Mesothelial cell of epicardium (in vitro differentiated cells): Measurements from ENCODE around the gene PELI3. TPM values are rescaled to one million over a fixed set of nuclear protein-coding genes. Genes with fewer than 3 reads are reported as not detected.

ENCODE experiments used
- DNase-seq, 2 experiments: peaks; one replicate each; pipeline ENCODE4 v3.0.0; 2021; ENCODE audit warnings: low spot score in 2 of 2; ENCODE audit not compliant: unreplicated experiment in 2 of 2
- H3K27ac Mint-ChIP-seq: 2 replicates; pipeline ENCODE4 v1.8.0; 2021; ENCODE audit warnings: mixed read lengths
- H3K27me3 Mint-ChIP-seq: 2 replicates; pipeline ENCODE4 v1.8.0; 2021; ENCODE audit warnings: low read depth, mixed read lengths
- H3K36me3 Mint-ChIP-seq: 2 replicates; pipeline ENCODE4 v1.8.0; 2021; ENCODE audit warnings: mixed read lengths
- H3K4me1 Mint-ChIP-seq: 2 replicates; pipeline ENCODE4 v1.8.0; 2021; ENCODE audit warnings: mixed read lengths
- H3K4me3 Mint-ChIP-seq: 2 replicates; pipeline ENCODE4 v1.8.0; 2021; ENCODE audit warnings: mild to moderate bottlenecking, moderate library complexity, mixed read lengths
- H3K9me3 Mint-ChIP-seq: 2 replicates; pipeline ENCODE4 v1.8.0; 2021; ENCODE audit warnings: mixed read lengths
- total RNA-seq: library from RNA; stranded (reverse); gene quantifications from 3 replicates; pipeline ENCODE4 v1.2.1, GENCODE V29; 2021
- TF ChIP-seq, protein P1 (sequence below): fragments of 200-600 bp; sonication (generic); IDR thresholded peaks from one replicate; pipeline ENCODE4 v1.5.0; 2021; ENCODE audit warnings: antibody characterized with exemption; ENCODE audit not compliant: unreplicated experiment

PELI3 gene
- total RNA-seq, 1 donor from 2014 or later: 17.3 TPM

DNA sequence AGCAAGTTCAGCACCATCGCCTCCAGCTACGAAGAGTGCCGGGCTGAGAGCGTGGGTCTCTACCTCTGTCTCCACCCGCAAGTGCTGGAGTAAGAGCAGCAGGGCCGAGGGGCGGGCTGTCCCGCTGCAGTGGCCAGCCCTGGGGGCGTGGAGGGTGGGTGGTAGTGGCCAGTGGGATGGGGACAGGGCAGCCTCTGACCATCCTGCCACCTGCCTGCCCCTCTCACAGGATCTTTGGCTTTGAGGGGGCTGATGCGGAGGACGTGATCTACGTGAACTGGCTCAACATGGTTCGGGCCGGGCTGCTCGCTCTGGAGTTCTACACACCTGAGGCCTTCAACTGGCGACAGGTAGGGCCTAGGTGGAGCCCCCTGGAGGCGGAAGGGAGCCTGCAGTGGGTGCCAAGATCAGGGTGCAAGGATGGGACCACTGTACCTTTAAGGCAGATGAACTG lies 28.7 kb downstream of the PELI3 start:
- H3K4me1 Mint-ChIP-seq: no peaks in the 10 kb centered on the region
- H3K36me3 Mint-ChIP-seq: peaks cover 10% of the 10 kb centered on the region
- TF ChIP-seq, protein P1, sequence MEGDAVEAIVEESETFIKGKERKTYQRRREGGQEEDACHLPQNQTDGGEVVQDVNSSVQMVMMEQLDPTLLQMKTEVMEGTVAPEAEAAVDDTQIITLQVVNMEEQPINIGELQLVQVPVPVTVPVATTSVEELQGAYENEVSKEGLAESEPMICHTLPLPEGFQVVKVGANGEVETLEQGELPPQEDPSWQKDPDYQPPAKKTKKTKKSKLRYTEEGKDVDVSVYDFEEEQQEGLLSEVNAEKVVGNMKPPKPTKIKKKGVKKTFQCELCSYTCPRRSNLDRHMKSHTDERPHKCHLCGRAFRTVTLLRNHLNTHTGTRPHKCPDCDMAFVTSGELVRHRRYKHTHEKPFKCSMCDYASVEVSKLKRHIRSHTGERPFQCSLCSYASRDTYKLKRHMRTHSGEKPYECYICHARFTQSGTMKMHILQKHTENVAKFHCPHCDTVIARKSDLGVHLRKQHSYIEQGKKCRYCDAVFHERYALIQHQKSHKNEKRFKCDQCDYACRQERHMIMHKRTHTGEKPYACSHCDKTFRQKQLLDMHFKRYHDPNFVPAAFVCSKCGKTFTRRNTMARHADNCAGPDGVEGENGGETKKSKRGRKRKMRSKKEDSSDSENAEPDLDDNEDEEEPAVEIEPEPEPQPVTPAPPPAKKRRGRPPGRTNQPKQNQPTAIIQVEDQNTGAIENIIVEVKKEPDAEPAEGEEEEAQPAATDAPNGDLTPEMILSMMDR: no peak
- no peaks in the 10 kb centered on the region for H3K27me3 Mint-ChIP-seq
- no peaks in the 10 kb centered on the region for H3K9me3 Mint-ChIP-seq
- no peak for DNase-seq
- H3K27ac Mint-ChIP-seq: no peak overlapping the region
- H3K4me3 Mint-ChIP-seq: no peak overlapping the region

DNA sequence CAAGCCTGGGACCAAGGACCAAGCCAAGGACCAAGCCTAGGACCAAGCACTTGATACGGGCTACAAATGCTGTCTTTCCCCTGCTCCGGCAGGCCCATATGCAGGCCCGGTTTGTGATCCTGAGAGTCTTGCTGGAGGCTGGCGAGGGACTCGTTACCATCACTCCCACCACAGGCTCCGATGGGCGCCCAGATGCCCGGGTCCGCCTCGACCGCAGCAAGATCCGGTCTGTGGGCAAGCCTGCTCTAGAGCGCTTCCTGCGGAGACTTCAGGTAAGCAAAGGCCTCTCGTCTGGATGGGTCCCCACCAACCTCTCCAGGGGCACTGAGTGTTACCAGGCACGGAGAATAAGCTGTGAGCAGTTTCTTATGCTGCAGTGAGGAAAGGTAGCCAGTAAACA lies 30.5 kb downstream of the PELI3 start:
- Mint-ChIP-seq H3K4me1 (no peaks in the 10 kb centered on the region), H3K9me3 (no peaks in the 10 kb centered on the region), H3K36me3 (peaks cover 15% of the 10 kb centered on the region), H3K4me3 (no peak overlapping the region), H3K27ac (no peak overlapping the region), H3K27me3 (no peaks in the 10 kb centered on the region)
- TF ChIP-seq, protein P1: no peak
- no peak for DNase-seq

DNA sequence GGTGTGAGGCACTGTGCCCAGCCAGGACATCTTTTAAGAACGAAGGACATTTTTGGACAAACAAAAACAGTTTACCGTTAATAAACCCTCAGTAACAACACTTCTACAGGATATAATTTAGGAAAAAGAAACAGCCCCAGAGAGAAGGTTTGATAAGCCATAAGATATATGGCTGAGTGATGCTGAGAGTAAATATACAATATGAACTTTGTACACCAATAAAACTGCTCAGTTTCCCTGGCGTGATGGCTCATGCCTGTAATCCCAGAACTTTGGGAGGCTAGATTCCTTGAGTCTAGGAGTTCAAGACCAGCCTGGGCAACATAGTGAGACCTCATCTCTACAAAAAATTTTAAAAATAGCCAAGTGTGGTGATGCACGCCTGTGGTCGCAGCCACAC lies 31.8 kb downstream of the PELI3 start:
- Mint-ChIP-seq H3K9me3 (no peaks in the 10 kb centered on the region), H3K27me3 (no peaks in the 10 kb centered on the region), H3K27ac (no peak overlapping the region), H3K4me1 (no peaks in the 10 kb centered on the region), H3K36me3 (peaks cover 15% of the 10 kb centered on the region), H3K4me3 (no peak overlapping the region)
- TF ChIP-seq, protein P1: no peak
- DNase-seq: no peak

DNA sequence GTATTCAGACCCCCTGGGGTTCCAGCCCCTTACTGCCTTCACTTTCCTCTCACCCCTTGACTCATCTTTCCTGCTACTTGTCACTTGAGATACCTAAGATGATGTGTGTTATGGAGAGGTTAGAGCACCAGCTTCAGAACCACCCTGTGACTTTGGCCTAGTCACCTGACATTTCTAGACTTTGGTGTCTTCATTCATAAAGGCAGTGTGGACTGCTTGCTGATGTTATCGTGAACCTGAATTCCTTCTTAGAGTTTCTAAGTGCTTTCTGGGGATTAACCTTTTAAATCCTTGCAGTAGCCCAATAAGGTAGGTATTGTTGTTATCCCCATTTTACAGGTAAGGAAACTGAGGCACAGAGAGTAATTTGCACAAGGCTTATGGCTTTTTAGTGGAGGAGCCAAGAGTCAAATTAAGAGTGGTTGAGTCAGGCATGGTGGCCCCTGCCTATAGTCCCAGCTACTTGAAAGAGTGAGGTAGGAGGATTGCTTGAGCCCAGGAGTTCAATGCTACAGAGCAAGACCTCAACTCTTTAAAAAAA lies 38.6 kb downstream of the PELI3 start:
- Mint-ChIP-seq H3K36me3 (peaks cover 14% of the 10 kb centered on the region), H3K4me3 (no peak overlapping the region), H3K27me3 (no peaks in the 10 kb centered on the region), H3K4me1 (no peaks in the 10 kb centered on the region), H3K27ac (no peak overlapping the region), H3K9me3 (no peaks in the 10 kb centered on the region)
- TF ChIP-seq, protein P1: no peak
- no peak for DNase-seq

DNA sequence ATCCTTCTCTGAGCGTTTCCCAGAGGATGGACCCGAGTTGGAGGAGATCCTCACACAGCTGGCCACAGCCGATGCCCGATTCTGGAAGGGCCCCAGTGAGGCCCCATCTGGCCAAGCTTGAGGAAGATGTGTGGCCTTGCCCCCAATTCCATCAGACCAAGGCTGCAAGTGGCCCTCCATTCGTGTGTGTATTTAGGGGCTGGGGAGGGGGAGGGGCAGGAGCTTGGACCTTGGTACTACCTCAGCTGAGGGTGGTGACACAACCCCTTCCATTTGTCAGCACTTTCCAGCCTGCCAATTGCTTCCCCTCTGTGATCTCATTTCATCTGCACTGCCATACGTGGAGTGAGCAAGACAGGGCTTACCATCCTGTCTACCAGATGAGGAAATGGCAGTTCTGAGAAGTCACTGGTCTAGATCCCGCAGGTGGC lies 42.4 kb downstream of the PELI3 start:
- H3K27ac Mint-ChIP-seq: no peak overlapping the region
- peaks cover 6% of the 10 kb centered on the region for H3K4me1 Mint-ChIP-seq
- TF ChIP-seq, protein P1: no peak
- no peak for DNase-seq
- peaks cover 11% of the 10 kb centered on the region for H3K36me3 Mint-ChIP-seq
- no peaks in the 10 kb centered on the region for H3K9me3 Mint-ChIP-seq
- peak overlapping the region; percentile 7 for H3K4me3 Mint-ChIP-seq
- no peaks in the 10 kb centered on the region for H3K27me3 Mint-ChIP-seq
